ENCODE data around the gene TK2.

TK2 gene

DNA sequence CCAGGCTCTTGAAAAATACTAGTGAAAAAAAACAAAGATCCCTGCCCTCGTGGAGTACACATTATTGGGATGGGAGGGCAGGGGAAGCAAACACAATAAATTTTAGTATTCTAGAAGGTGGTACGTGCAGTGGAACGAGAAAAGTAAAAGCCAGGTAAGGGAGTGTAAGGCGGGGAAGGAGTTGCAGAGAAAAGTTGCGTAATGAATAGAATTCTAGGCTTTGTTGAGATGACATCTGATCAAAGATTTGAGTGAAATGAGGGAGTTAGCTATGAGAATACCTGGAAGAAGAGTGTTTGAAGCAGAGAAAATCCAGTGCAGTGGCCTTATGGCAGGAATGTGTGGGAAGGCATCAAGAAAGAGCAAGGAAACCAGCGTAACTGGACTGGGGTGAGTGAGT, 4.6 kb upstream of the TK2 start:
- H3K27ac ChIP-seq (ENCODE audit: low read depth, low read length, severe bottlenecking) = no peak overlapping the region
- H3K36me3 ChIP-seq (ENCODE audit: control insufficient read depth, insufficient read depth, low read length) = no peaks in the 10 kb centered on the region
- peaks cover 6% of the 10 kb centered on the region for H3K9me3 ChIP-seq (ENCODE audit: control insufficient read depth, low read length)
- WGBS, 2 experiments (ENCODE audit: insufficient coverage in 2 of 2) = 92 to 98% methylated on average over 5 to 6 of the region's 6 CpGs
- no peaks in the 10 kb centered on the region for H3K4me1 ChIP-seq (ENCODE audit: control insufficient read depth, insufficient read depth, low read length, poor library complexity, severe bottlenecking)
- no peak overlapping the region for H3K4me3 ChIP-seq (ENCODE audit: extremely low read depth, insufficient read depth, low read length, poor library complexity, severe bottlenecking)

DNA sequence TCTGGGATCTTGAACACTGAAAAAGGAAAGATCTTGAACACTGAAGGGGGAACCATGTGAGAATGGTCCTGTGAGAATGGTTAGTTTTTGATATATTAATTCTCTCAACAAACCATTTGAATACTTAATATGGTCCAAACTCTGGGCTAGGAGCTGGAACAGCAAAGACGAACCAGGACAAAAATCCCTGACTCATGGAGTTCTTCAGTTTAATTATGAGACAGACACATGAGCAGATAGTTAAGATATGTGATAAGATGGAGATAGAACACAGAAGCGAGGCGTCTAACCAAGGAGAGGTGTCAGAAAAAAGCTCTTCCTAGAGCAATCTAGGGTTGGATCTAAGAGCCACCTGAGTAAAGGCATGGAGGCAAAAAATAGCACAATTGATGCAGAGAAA, 4.1 kb upstream of the TK2 start:
- 97% methylated on average over 3 of the region's 3 CpGs for WGBS, 2 experiments (ENCODE audit: insufficient coverage in 2 of 2)
- no peak overlapping the region for H3K4me3 ChIP-seq (ENCODE audit: extremely low read depth, insufficient read depth, low read length, poor library complexity, severe bottlenecking)
- no peak overlapping the region for H3K27ac ChIP-seq (ENCODE audit: low read depth, low read length, severe bottlenecking)
- no peaks in the 10 kb centered on the region for H3K36me3 ChIP-seq (ENCODE audit: control insufficient read depth, insufficient read depth, low read length)
- no peaks in the 10 kb centered on the region for H3K4me1 ChIP-seq (ENCODE audit: control insufficient read depth, insufficient read depth, low read length, poor library complexity, severe bottlenecking)
- peaks cover 6% of the 10 kb centered on the region for H3K9me3 ChIP-seq (ENCODE audit: control insufficient read depth, low read length)

DNA sequence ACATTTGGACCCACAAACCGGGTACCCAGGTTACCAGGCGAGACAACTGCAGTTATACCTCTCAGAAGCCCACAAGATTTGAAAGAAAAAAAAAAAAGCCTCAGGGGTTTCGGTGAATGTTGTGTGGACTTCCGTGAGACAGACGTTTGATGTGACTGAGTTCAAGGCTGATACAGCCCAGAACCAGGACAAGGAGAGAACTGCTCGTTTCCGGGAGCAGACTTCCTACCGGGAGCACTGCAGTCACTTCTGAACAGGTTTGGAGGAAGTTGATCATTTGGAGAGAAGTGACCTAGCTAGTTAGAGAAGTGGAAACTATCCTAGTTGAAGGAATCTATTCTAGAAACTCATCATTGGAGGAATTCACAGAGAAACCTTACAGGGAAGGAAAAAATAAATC, 3.3 kb upstream of the TK2 start:
- no peaks in the 10 kb centered on the region for H3K36me3 ChIP-seq (ENCODE audit: control insufficient read depth, insufficient read depth, low read length)
- 90 to 94% methylated on average over 5 to 8 of the region's 8 CpGs for WGBS, 2 experiments (ENCODE audit: insufficient coverage in 2 of 2)
- H3K9me3 ChIP-seq (ENCODE audit: control insufficient read depth, low read length) = peaks cover 6% of the 10 kb centered on the region
- H3K27ac ChIP-seq (ENCODE audit: low read depth, low read length, severe bottlenecking) = no peak overlapping the region
- H3K4me1 ChIP-seq (ENCODE audit: control insufficient read depth, insufficient read depth, low read length, poor library complexity, severe bottlenecking) = no peaks in the 10 kb centered on the region
- H3K4me3 ChIP-seq (ENCODE audit: extremely low read depth, insufficient read depth, low read length, poor library complexity, severe bottlenecking) = no peak overlapping the region

DNA sequence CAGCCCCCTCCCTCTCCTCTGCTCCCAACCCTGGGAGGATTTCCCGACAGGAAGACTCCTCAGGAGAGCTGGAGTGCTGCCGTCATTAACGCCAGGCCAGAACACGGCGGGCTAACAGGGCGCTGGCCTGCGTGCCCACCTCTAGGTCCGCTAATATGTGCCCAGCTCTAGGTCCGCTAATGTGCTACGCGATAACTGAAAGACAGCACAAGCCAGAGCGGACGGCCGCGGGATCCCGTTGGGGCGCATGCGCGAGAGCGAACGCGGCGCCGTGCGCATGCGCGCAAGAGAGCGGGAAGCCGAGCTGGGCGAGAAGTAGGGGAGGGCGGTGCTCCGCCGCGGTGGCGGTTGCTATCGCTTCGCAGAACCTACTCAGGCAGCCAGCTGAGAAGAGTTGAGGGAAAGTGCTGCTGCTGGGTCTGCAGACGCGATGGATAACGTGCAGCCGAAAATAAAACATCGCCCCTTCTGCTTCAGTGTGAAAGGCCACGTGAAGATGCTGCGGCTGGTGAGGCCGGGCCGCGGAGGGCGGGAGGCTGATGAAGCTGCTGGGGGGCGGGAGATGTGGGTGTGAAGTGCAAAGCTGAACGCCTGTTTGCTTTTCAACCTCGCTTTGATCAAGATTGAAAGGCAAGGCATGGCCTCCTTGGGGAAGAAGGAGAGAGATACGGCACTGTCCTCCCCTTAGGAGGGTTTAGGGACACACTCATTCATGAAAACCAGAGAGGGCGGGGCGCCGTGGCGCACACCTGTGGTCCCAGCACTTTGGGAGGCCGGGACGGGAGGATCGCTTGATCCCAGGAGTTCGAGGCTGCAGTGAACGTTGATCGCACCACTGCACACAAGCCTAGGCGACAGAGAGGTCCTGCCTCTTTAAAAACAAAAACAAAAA, 2.6 kb upstream of the TK2 start, which contains the start of gene CKLF:
CKLF (plus strand) TSS at position 291 of the 892 bp plus-strand sequence; CDS start at position 431, 140 bp downstream.
- H3K27ac ChIP-seq (ENCODE audit: low read depth, low read length, severe bottlenecking) = no peak within 1 kb of the TSS
- 29 to 33% methylated on average over 51 to 63 of the region's 63 CpGs for WGBS, 2 experiments (ENCODE audit: insufficient coverage in 2 of 2)
- peaks cover 6% of the 10 kb centered on the region for H3K9me3 ChIP-seq (ENCODE audit: control insufficient read depth, low read length)
- H3K36me3 ChIP-seq (ENCODE audit: control insufficient read depth, insufficient read depth, low read length) = peaks cover 2% of the 10 kb centered on the region
- no peaks in the 10 kb centered on the region for H3K4me1 ChIP-seq (ENCODE audit: control insufficient read depth, insufficient read depth, low read length, poor library complexity, severe bottlenecking)
- peak within 1 kb of the TSS; percentile 34 for H3K4me3 ChIP-seq (ENCODE audit: extremely low read depth, insufficient read depth, low read length, poor library complexity, severe bottlenecking)

DNA sequence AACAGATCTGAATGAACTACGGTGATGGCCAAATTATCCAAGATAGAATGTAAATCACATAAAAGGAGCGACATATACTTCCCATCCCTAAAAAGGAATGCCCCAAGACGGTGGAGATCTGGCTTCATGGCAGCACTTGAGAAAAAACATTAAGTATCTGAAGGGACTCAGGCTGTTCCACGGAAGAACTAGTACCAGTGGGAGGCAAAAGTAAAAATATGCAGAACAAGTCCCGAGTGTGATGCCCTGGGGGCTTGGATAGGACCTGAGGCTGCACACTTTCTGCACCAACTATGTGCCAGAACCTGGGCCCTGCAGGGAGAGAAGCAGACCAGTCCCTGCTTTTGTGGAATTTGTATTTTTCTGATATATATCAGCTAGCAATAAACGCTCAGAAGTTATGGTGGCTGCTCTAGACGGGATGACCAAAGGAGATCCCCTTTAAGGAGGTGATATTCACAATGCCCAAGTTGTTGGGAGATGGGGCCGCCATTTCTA, 1.9 kb upstream of the TK2 start:
- WGBS, 2 experiments (ENCODE audit: insufficient coverage in 2 of 2) = 81 to 83% methylated on average over 4 to 5 of the region's 8 CpGs
- Histone ChIP-seq H3K4me1 (ENCODE audit: control insufficient read depth, insufficient read depth, low read length, poor library complexity, severe bottlenecking) (no peaks in the 10 kb centered on the region), H3K36me3 (ENCODE audit: control insufficient read depth, insufficient read depth, low read length) (peaks cover 3% of the 10 kb centered on the region), H3K4me3 (ENCODE audit: extremely low read depth, insufficient read depth, low read length, poor library complexity, severe bottlenecking) (peak overlapping the region; percentile 34), H3K27ac (ENCODE audit: low read depth, low read length, severe bottlenecking) (no peak overlapping the region), H3K9me3 (ENCODE audit: control insufficient read depth, low read length) (peaks cover 6% of the 10 kb centered on the region)

DNA sequence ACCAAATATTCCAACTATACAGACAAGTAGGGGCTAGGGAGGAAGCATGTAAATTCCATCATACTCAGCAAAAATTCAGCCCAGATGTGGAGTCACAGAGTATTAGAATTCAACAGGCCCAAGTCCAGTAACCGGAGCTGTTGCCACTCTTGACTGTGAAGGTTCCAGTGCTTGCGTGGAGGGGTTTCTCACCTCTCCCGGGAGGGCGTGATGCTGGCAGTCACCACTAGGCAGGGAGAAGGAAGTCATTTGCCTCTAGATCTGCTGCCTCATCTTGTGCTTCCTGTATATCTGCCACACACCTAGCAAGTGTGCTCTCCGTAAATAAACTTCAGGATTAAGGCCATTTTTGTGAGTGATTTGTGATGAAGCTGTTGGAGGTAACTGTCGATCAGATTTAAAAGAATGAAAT, 1.4 kb upstream of the TK2 start:
- WGBS, 2 experiments (ENCODE audit: insufficient coverage in 2 of 2) = 88 to 97% methylated on average over 5 to 6 of the region's 6 CpGs
- peaks cover 6% of the 10 kb centered on the region for H3K9me3 ChIP-seq (ENCODE audit: control insufficient read depth, low read length)
- no peaks in the 10 kb centered on the region for H3K4me1 ChIP-seq (ENCODE audit: control insufficient read depth, insufficient read depth, low read length, poor library complexity, severe bottlenecking)
- H3K36me3 ChIP-seq (ENCODE audit: control insufficient read depth, insufficient read depth, low read length) = peaks cover 3% of the 10 kb centered on the region
- no peak overlapping the region for H3K4me3 ChIP-seq (ENCODE audit: extremely low read depth, insufficient read depth, low read length, poor library complexity, severe bottlenecking)
- no peak overlapping the region for H3K27ac ChIP-seq (ENCODE audit: low read depth, low read length, severe bottlenecking)

DNA sequence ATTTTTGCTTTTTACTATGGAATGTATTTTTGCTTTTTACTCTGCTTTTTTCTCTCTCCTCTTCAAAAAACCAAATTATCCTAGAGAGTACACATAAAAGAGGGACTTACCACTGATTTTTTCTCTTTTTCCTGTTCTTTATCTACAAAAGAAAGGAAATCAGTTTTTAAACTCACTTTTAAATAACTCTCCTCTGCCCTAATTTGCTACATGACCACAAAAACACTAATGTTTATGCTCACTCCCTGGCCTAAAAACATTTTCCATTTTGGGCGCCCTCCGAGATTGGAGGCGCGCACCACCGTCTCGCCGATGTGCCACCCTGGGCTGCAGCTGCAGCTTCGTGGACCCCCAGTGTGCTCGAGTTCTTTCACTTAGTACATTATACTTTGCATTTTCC, 1.1 kb downstream of the TK2 start:
- Histone ChIP-seq H3K4me3 (ENCODE audit: extremely low read depth, insufficient read depth, low read length, poor library complexity, severe bottlenecking) (no peak overlapping the region), H3K9me3 (ENCODE audit: control insufficient read depth, low read length) (peaks cover 6% of the 10 kb centered on the region), H3K27ac (ENCODE audit: low read depth, low read length, severe bottlenecking) (no peak overlapping the region), H3K4me1 (ENCODE audit: control insufficient read depth, insufficient read depth, low read length, poor library complexity, severe bottlenecking) (no peaks in the 10 kb centered on the region), H3K36me3 (ENCODE audit: control insufficient read depth, insufficient read depth, low read length) (peaks cover 7% of the 10 kb centered on the region)
- 98 to 100% methylated on average over 8 to 9 of the region's 9 CpGs for WGBS, 2 experiments (ENCODE audit: insufficient coverage in 2 of 2)

DNA sequence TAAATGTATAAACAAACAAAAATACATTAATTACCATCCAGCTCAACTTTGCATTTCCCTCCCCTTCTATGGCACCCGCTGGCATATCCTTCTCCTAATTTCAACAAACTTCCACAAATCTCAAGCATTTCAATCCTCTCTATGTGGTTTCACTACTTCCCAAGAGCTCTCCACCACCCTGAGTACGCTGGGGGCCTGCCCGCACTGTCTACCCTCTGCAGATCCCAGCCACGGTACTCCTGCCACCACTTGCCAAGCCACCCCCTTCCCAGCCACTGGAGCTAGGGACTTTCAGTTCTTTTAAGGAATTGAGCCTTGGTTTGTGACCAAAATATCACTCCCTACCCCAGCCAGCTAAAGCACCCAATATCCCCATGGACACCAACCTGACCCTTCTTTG, 1.9 kb downstream of the TK2 start:
- 96 to 100% methylated on average over 1 to 3 of the region's 4 CpGs for WGBS, 2 experiments (ENCODE audit: insufficient coverage in 2 of 2)
- H3K4me1 ChIP-seq (ENCODE audit: control insufficient read depth, insufficient read depth, low read length, poor library complexity, severe bottlenecking) = no peaks in the 10 kb centered on the region
- H3K36me3 ChIP-seq (ENCODE audit: control insufficient read depth, insufficient read depth, low read length) = peaks cover 7% of the 10 kb centered on the region
- H3K27ac ChIP-seq (ENCODE audit: low read depth, low read length, severe bottlenecking) = no peak overlapping the region
- H3K9me3 ChIP-seq (ENCODE audit: control insufficient read depth, low read length) = peaks cover 5% of the 10 kb centered on the region
- no peak overlapping the region for H3K4me3 ChIP-seq (ENCODE audit: extremely low read depth, insufficient read depth, low read length, poor library complexity, severe bottlenecking)

DNA sequence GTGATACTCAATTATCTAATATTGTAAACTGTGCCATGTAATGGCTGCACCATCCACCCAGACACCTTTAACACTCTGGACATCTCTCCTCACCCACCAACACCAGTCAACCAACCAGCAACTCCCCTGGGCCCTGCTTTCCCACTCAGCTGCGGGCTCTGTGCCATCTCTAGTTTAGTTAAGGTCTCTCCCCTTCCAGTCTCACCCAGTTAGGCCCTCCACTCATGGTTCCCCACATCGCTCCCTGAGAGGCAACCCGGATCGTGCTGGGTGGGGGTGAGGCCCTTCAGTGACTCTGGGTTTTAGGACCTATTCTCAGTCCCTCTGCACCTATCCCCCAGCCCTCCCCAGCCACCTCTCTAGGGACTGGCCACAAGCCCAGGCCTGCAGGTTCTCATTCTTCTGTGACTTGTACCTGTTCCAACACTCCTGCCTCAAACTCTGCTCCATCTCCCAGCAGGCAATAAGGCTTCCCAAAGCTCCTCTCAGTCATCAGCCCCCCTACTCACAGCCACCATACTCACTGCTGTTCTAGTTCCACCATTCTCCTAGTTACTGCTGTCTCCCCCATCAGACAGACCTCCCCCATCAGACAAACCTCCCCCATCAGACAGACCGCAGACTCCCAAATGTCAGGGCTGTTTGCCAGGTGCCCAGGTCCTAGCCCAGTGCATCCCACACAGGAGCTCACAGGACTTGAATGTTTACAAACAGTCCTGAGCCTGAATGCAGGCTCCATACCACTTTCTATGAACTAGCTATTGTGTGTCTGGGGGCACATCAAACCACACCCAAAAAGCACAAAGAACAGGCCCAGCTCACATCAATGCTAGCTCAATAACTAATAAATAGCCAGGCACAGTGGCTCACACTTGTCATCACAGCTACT, 2.6 kb downstream of the TK2 start:
- H3K9me3 ChIP-seq (ENCODE audit: control insufficient read depth, low read length) = no peaks in the 10 kb centered on the region
- peaks cover 7% of the 10 kb centered on the region for H3K36me3 ChIP-seq (ENCODE audit: control insufficient read depth, insufficient read depth, low read length)
- H3K4me3 ChIP-seq (ENCODE audit: extremely low read depth, insufficient read depth, low read length, poor library complexity, severe bottlenecking) = no peak overlapping the region
- H3K4me1 ChIP-seq (ENCODE audit: control insufficient read depth, insufficient read depth, low read length, poor library complexity, severe bottlenecking) = no peaks in the 10 kb centered on the region
- no peak overlapping the region for H3K27ac ChIP-seq (ENCODE audit: low read depth, low read length, severe bottlenecking)
- WGBS, 2 experiments (ENCODE audit: insufficient coverage in 2 of 2) = 93 to 100% methylated on average over 4 to 5 of the region's 5 CpGs

DNA sequence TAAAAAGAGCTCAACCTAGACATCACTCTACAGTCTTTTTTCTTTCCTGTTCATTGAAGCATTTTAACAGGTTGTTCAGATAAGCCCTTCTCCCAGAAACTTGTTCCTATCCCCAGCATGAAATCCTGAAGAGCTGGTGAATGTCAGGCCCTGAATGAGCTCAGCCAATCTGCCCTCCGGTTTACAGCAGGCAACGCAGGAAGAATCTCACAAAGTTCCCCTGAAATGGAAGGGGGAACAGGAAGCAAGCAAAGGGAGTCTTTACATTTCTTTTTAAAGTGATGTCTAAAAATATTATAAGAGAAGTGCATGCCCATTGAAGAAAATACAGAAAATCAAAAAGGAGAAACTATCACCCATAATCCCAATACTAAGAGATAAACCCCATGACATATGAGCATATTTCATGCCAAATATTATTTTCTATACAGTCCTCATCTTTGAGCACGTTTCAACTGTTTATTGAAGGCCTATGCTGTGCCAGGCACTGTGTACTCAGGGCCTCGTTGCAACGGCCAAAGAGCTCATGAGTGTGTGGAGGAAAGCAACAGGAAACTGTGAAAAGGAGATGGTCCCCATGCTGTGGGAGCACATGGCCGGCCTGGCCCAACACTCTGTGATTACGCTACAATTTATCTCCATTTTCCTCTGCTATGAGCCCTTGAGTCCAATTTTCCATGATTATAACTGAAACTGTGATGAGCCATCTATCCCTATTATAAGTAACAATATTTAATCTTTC, 5.7 kb downstream of the TK2 start:
- peaks cover 7% of the 10 kb centered on the region for H3K36me3 ChIP-seq (ENCODE audit: control insufficient read depth, insufficient read depth, low read length)
- no peak overlapping the region for H3K27ac ChIP-seq (ENCODE audit: low read depth, low read length, severe bottlenecking)
- H3K9me3 ChIP-seq (ENCODE audit: control insufficient read depth, low read length) = no peaks in the 10 kb centered on the region
- 87 to 95% methylated on average over 5 of the region's 7 CpGs for whole genome bisulfite sequencing, 2 experiments (ENCODE audit: insufficient coverage in 2 of 2)
- no peak overlapping the region for H3K4me3 ChIP-seq (ENCODE audit: extremely low read depth, insufficient read depth, low read length, poor library complexity, severe bottlenecking)
- peaks cover 4% of the 10 kb centered on the region for H3K4me1 ChIP-seq (ENCODE audit: control insufficient read depth, insufficient read depth, low read length, poor library complexity, severe bottlenecking)
